Testis (tissue), 3 donors: ENCODE data around the gene CTU1. TPM values are rescaled to one million over a fixed set of nuclear protein-coding genes. Genes with fewer than 3 reads are reported as not detected.

Source experiments
- DNase-seq: peaks from one replicate; pipeline ENCODE4 v3.0.0-alpha.2; 2019
- H3K27ac ChIP-seq, 2 donors: fragments of 200-600 bp; sonication (generic); one replicate each; pipeline ENCODE4 v1.5.1; 2019
- H3K27me3 ChIP-seq: fragments of 200-600 bp; sonication (generic); one replicate; pipeline ENCODE4 v1.5.1; 2019
- H3K36me3 ChIP-seq: fragments of 200-600 bp; sonication (generic); one replicate; pipeline ENCODE4 v1.5.1; 2017; ENCODE audit warnings: low read depth; ENCODE audit errors: missing control alignments
- H3K4me1 ChIP-seq: fragments of 200-600 bp; sonication (generic); one replicate; pipeline ENCODE4 v1.5.1; 2019
- H3K4me3 ChIP-seq, 2 donors: fragments of 200-600 bp; sonication (generic); one replicate each; pipeline ENCODE4 v1.5.1; 2017 to 2019
- H3K9me3 ChIP-seq: fragments of 200-600 bp; sonication (generic); one replicate; pipeline ENCODE4 v1.5.1; 2017
- POLR2A ChIP-seq: fragments of 450-650 bp; IDR thresholded peaks from one replicate; pipeline ENCODE4 v1.6.1; 2017; ENCODE audit warnings: antibody characterized with exemption, mild to moderate bottlenecking, moderate library complexity
- WGBS, 2 donors: methylation state at CpG; one replicate each; pipeline ENCODE4 v1.1.5; 2018; 5-methylcytosine and 5-hydroxymethylcytosine counted together
- intact Hi-C: fragments of 100-400 bp; cut with DNase I; formaldehyde crosslinking; loops from one replicate; pipeline ENCODE4 v1.15.1; 2023; ENCODE audit warnings: low total_unique reads
- polyA plus RNA-seq: library from polyadenylated mRNA; stranded (reverse); fragments of 350-450 nt; fragmentation: Illumina TruSeq; extraction: RNeasy Lipid Tissue Mini Kit (QIAGEN cat#74804); gene quantifications from one replicate; pipeline ENCODE4 v1.2.3, GENCODE V29; 2014; ENCODE audit warnings: low read depth, low replicate concordance; ENCODE audit not compliant: insufficient read depth
- total RNA-seq, 2 donors: library from RNA; depleted of rRNA; stranded (reverse); fragments of >200 nt; gene quantifications; one replicate each; pipeline ENCODE4 v1.2.3, GENCODE V29; 2016
- TF ChIP-seq, protein P1 (sequence below), 3 experiments: fragments of 450-650 bp in 2 of 3; fragments of 200-600 bp in 1 of 3; sonication (generic) in 1 of 3; IDR thresholded peaks; one replicate each; pipeline ENCODE4 v1.5.1; 2016 to 2019; ENCODE audit warnings: antibody characterized with exemption in 3 of 3, mild to moderate bottlenecking in 2 of 3, moderate library complexity in 1 of 3

The CTU1 gene
- total and polyA plus RNA-seq, 3 donors from 2014 or later: 2.0 to 23.5 (median 17.6) TPM

GRCh38 chr19:51097166-51097738 lies 11.0 kb downstream of the CTU1 start:
- Histone ChIP-seq H3K36me3 (no peaks in the 10 kb centered on the region), H3K27ac (no peak overlapping the region), H3K4me1 (peaks cover 28% of the 10 kb centered on the region), H3K4me3 (no peak overlapping the region), H3K9me3 (no peaks in the 10 kb centered on the region), H3K27me3 (no peaks in the 10 kb centered on the region)
- TF ChIP-seq POLR2A: no peak
- TF ChIP-seq, protein P1, sequence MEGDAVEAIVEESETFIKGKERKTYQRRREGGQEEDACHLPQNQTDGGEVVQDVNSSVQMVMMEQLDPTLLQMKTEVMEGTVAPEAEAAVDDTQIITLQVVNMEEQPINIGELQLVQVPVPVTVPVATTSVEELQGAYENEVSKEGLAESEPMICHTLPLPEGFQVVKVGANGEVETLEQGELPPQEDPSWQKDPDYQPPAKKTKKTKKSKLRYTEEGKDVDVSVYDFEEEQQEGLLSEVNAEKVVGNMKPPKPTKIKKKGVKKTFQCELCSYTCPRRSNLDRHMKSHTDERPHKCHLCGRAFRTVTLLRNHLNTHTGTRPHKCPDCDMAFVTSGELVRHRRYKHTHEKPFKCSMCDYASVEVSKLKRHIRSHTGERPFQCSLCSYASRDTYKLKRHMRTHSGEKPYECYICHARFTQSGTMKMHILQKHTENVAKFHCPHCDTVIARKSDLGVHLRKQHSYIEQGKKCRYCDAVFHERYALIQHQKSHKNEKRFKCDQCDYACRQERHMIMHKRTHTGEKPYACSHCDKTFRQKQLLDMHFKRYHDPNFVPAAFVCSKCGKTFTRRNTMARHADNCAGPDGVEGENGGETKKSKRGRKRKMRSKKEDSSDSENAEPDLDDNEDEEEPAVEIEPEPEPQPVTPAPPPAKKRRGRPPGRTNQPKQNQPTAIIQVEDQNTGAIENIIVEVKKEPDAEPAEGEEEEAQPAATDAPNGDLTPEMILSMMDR (IDR thresholded peaks at IDR 0.05): peak in 2 of 3 experiments; percentile 73 to 76
- peak; percentile 84 for DNase-seq
- intact Hi-C loops: no loop called here
- WGBS, 2 donors: 8 to 17% methylated on average over 6 to 8 of the region's 8 CpGs

- no peaks in the 10 kb centered on the region for H3K27me3 ChIP-seq
- whole genome bisulfite sequencing, 2 donors: 80 to 85% methylated on average over 6 of the region's 6 CpGs
- no peaks in the 10 kb centered on the region for H3K36me3 ChIP-seq
- TF ChIP-seq, protein P1 (IDR thresholded peaks at IDR 0.05): peak in 2 of 3 experiments; percentile 26 to 28
- TF ChIP-seq POLR2A: no peak
- DNase-seq: no peak
- H3K4me1 ChIP-seq: peaks cover 22% of the 10 kb centered on the region
- no peaks in the 10 kb centered on the region for H3K9me3 ChIP-seq
- no peak overlapping the region for H3K27ac ChIP-seq
- intact Hi-C loops: no loop called here
- H3K4me3 ChIP-seq: no peak overlapping the region
These were observed 11.6 kb downstream of the CTU1 start for GRCh38 chr19:51096473-51097165.

DNA sequence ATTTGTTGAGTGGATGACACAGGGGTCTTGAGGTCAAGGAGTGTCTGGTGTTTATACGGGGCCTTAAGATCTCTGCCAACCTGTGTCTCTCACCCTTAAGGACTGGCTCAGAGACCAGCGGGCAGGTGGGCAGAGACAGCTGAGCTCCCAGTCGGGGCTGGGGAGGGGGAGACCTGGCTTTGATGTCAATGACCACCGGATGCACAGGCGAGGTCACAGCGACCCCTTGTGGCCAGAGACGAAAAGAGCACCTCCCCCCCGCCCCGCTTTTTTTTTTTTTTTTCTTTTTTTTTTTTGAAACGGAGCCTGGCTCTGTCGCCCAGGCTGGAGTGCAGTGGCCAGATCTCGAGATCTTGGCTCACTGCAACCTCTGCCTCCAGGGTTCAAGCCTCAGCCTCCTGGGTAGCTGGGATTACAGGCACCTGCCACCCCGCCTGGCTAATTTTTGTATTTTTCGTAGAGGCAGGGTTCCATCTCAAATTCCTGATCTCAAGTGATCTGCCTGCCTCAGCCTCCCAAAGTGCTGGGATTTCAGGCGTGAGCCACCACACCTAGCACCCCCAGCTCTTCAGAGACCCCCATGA lies 13.4 kb downstream of the CTU1 start:
- intact Hi-C loops: no loop called here

DNA sequence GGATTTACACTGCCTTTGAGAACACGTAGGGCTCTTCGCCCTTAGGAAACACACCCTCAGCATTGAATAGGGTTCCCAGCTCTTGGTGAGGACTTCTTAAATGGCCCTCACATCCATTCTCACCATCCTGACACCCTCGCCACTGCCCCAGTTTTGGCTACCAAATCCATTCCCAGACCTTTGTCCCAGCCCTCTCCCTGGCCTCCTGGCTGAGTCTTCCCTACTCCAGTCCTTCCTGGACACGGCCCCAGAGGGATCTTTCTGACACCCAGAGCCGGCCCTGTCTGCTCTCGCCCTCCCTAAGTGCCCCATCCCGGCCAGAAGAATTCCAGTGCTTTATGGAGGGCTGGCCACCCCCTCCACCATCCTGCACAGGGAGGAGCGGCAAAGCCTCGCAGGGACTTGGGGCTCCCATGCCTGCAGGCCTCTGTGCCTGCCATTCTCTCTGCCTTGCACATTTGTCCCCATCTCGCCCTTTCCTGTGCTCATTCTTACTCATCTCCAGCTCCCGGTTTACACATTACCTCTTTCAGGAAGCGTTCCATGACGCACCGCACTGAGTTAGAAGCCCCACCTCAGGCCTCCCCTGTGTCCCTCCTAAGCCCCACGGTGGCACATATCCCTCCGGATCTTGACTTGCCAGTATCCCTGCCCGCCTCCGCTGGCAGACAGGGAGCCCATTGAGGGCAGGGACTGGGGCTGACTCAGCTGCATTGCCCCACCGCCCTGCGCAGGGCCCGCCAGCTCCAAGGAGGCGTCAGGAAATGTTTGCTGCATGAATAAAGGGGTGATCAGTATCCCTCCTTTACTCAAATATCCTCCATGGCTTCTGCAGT lies 14.5 kb downstream of the CTU1 start:
- no peak overlapping the region for H3K4me3 ChIP-seq
- no peaks in the 10 kb centered on the region for H3K36me3 ChIP-seq
- H3K27me3 ChIP-seq: no peaks in the 10 kb centered on the region
- H3K4me1 ChIP-seq: peaks cover 4% of the 10 kb centered on the region
- 76 to 82% methylated on average over 22 of the region's 22 CpGs for WGBS, 2 donors
- no peak for TF ChIP-seq POLR2A
- TF ChIP-seq, protein P1 (IDR thresholded peaks at IDR 0.05): no peak
- H3K27ac ChIP-seq: no peak overlapping the region
- intact Hi-C loops: no loop called here
- no peak for DNase-seq
- H3K9me3 ChIP-seq: no peaks in the 10 kb centered on the region

More for the DNA sequence above, 13.4 kb downstream of the CTU1 start:
- 14 to 24% methylated on average over 8 to 15 of the region's 15 CpGs for WGBS, 2 donors
- Histone ChIP-seq H3K4me1 (peaks cover 13% of the 10 kb centered on the region), H3K27ac (no peak overlapping the region), H3K36me3 (no peaks in the 10 kb centered on the region), H3K27me3 (no peaks in the 10 kb centered on the region), H3K4me3 (no peak overlapping the region), H3K9me3 (no peaks in the 10 kb centered on the region)
- peak; percentile 47 for DNase-seq
- TF ChIP-seq, protein P1 (IDR thresholded peaks at IDR 0.05): peak; percentile 45 to 90 (median 70)
- no peak for TF ChIP-seq POLR2A
